HEK293 (cell line): ENCODE measurements around the gene HARS1.
A peak's percentile ranks its signal among the peaks of the same experiment; 100 is the strongest.

Experiments
- CTCF ChIA-PET: fragments of 350-600 bp; formaldehyde crosslinking; extraction: SDS; loops from one replicate; lab custom pipeline; 2021; ENCODE audit warnings: antibody characterized with exemption; lab: Yijun Ruan, JAX
- POLR2A ChIA-PET: fragments of 300-600 bp; formaldehyde crosslinking; extraction: SDS; loops from one replicate; lab custom pipeline; 2020; ENCODE audit warnings: antibody characterized with exemption, inconsistent platforms; lab: Yijun Ruan, JAX
- H3K27ac ChIP-seq: fragments of 200-500 bp; sonication (Bioruptor generic); 2 replicates; pipeline ENCODE4 v1.5.1; 2014; ENCODE audit warnings: low read depth, low read length, control low read depth, inconsistent platforms; ENCODE audit errors: extremely low read depth
- H3K36me3 ChIP-seq, 2 experiments: fragments of 200-500 bp in 1 of 2; sonication (Bioruptor generic) in 1 of 2; 1 replicate in 1 of 2; 2 replicates in 1 of 2; pipeline ENCODE4 v1.5.1; 2014 to 2017; ENCODE audit warnings: inconsistent platforms in 2 of 2, low read length in 2 of 2; ENCODE audit not compliant: control insufficient read depth in 2 of 2, insufficient read depth in 1 of 2
- H3K4me1 ChIP-seq: fragments of 200-500 bp; sonication (Bioruptor generic); 2 replicates; pipeline ENCODE4 v1.5.1; 2014; ENCODE audit warnings: mild to moderate bottlenecking, low read length, inconsistent platforms; ENCODE audit not compliant: control insufficient read depth, insufficient read depth
- H3K4me3 ChIP-seq: 2 replicates; pipeline ENCODE4 v1.5.1; 2011; ENCODE audit warnings: low read depth, mild to moderate bottlenecking, control low read depth, low read length, moderate library complexity
- H3K9me3 ChIP-seq: fragments of 200-500 bp; sonication (Bioruptor generic); 2 replicates; pipeline ENCODE4 v1.5.1; 2014; ENCODE audit warnings: low read depth, low read length, inconsistent platforms; ENCODE audit not compliant: control insufficient read depth, insufficient read depth
- BCL11B ChIP-seq: fragments of 450-650 bp; formaldehyde crosslinking; IDR thresholded peaks from 2 replicates; pipeline ENCODE4 v1.5.1; 2016; ENCODE audit warnings: low read depth, missing biosample characterization, missing genetic modification characterization
- EGR2 ChIP-seq: fragments of 450-650 bp; formaldehyde crosslinking; IDR thresholded peaks from 2 replicates; pipeline ENCODE4 v1.5.1; 2016; ENCODE audit warnings: low read depth, missing biosample characterization, missing genetic modification characterization
- FEZF1 ChIP-seq: fragments of 450-650 bp; formaldehyde crosslinking; IDR thresholded peaks from 2 replicates; pipeline ENCODE4 v1.5.1; 2016; ENCODE audit warnings: missing biosample characterization, missing genetic modification characterization
- HOXA7 ChIP-seq: sonication (generic); formaldehyde crosslinking; IDR thresholded peaks from 2 replicates; pipeline ENCODE4 v1.8.1; 2022; ENCODE audit warnings: missing genetic modification reagents, borderline replicate concordance
- HOXD13 ChIP-seq: sonication (generic); formaldehyde crosslinking; IDR thresholded peaks from 2 replicates; pipeline ENCODE4 v1.8.0; 2022; ENCODE audit warnings: missing genetic modification reagents, borderline replicate concordance
- SCRT1 ChIP-seq: fragments of 450-650 bp; formaldehyde crosslinking; IDR thresholded peaks from 2 replicates; pipeline ENCODE4 v1.5.1; 2016; ENCODE audit warnings: missing biosample characterization, missing genetic modification characterization, borderline replicate concordance
- ZBTB1 ChIP-seq: fragments of 450-650 bp; formaldehyde crosslinking; IDR thresholded peaks from 2 replicates; pipeline ENCODE4 v1.5.1; 2016; ENCODE audit warnings: missing biosample characterization, missing genetic modification characterization
- ZNF366 ChIP-seq: fragments of 450-650 bp; formaldehyde crosslinking; conservative IDR thresholded peaks from 2 replicates; pipeline ENCODE4 v1.5.1; 2016; ENCODE audit warnings: missing biosample characterization, missing genetic modification characterization
- ZNF48 ChIP-seq: fragments of 450-650 bp; formaldehyde crosslinking; IDR thresholded peaks from 2 replicates; pipeline ENCODE4 v1.5.1; 2016; ENCODE audit warnings: missing biosample characterization, missing genetic modification characterization
- ZNF544 ChIP-seq: fragments of 450-650 bp; formaldehyde crosslinking; IDR thresholded peaks from 2 replicates; pipeline ENCODE4 v1.5.0; 2017; ENCODE audit warnings: missing biosample characterization, missing genetic modification characterization
- ZNF571 ChIP-seq: fragments of 450-650 bp; formaldehyde crosslinking; IDR thresholded peaks from 2 replicates; pipeline ENCODE4 v1.5.0; 2017; ENCODE audit warnings: missing biosample characterization, missing genetic modification characterization
- ZNF600 ChIP-seq: fragments of 450-650 bp; formaldehyde crosslinking; IDR thresholded peaks from 2 replicates; pipeline ENCODE4 v1.5.1; 2016; ENCODE audit warnings: missing biosample characterization, missing genetic modification characterization
- ZNF654 ChIP-seq: fragments of 450-650 bp; formaldehyde crosslinking; IDR thresholded peaks from 2 replicates; pipeline ENCODE4 v1.5.1; 2016; ENCODE audit warnings: low read depth, missing biosample characterization, missing genetic modification characterization
- ZNF707 ChIP-seq: fragments of 450-650 bp; formaldehyde crosslinking; IDR thresholded peaks from 2 replicates; pipeline ENCODE4 v1.5.1; 2016; ENCODE audit warnings: missing biosample characterization, missing genetic modification characterization
- ZNF776 ChIP-seq: fragments of 450-650 bp; formaldehyde crosslinking; IDR thresholded peaks from 2 replicates; pipeline ENCODE4 v1.5.0; 2017; ENCODE audit warnings: missing biosample characterization, missing genetic modification characterization, borderline replicate concordance
- ZSCAN30 ChIP-seq: fragments of 450-650 bp; IDR thresholded peaks from 2 replicates; pipeline ENCODE4 v1.5.1; 2018; ENCODE audit warnings: missing biosample characterization, mild to moderate bottlenecking, missing genetic modification characterization, moderate library complexity
- TF ChIP-seq, protein P1 (sequence below): fragments of 450-650 bp; formaldehyde crosslinking; IDR thresholded peaks from 2 replicates; pipeline ENCODE4 v1.5.1; 2016; ENCODE audit warnings: missing biosample characterization, missing genetic modification characterization
- TF ChIP-seq, protein P2 (sequence below): fragments of 450-650 bp; formaldehyde crosslinking; conservative IDR thresholded peaks from 2 replicates; pipeline ENCODE4 v1.5.1; 2016; ENCODE audit warnings: low read depth, missing biosample characterization, missing genetic modification characterization
- TF ChIP-seq, protein P3 (sequence below): fragments of 450-650 bp; formaldehyde crosslinking; conservative IDR thresholded peaks from 2 replicates; pipeline ENCODE4 v1.5.1; 2016; ENCODE audit warnings: low read depth, missing biosample characterization, missing genetic modification characterization

The HARS1 gene

DNA sequence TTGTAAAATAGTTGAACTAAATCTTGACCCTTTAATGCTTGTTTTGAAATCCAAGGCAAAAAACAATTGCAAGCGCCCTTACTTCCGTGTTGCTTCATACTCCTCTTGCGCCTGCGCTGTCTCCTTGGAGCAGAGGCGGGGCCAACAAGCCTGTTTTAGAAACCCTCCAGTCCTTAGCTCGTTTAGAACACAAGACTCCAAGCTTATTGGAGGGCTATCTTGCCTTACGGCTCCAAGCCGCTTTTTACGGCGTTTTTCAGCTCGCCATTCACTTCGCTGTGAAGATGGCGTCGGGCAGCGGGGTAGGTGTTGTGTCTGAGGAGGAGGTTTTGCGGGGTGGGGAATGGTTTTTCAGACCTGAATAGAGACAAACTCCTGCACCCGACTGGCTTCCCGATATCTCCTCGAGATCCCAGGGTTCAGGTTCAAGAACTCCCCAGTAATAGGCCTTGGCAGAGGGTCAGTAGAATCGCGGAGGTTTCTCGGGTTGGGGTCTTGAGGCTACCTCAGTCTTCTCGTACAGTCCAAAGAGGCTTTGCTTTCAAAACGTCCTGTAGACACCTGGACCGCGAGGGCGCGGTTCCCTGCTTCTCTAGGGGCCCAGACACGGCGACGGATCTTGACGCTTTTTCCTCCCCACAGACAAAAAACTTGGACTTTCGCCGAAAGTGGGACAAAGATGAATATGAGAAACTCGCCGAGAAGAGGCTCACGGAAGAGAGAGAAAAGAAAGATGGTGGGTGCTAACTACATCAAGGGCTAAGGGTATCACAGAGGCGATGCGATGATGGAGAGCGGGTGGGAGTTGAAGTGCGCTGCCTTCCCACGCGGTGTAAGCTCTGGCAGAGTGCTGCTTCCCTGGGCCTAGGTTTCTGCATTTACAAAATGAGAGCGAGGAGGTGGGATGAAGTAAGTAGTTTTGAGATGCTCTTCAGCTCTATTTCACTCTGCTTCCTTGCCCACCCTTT lies 9.3 kb upstream of the HARS1 start, which contains the start of gene ZMAT2 (continued):
- TF ChIP-seq, protein P1, sequence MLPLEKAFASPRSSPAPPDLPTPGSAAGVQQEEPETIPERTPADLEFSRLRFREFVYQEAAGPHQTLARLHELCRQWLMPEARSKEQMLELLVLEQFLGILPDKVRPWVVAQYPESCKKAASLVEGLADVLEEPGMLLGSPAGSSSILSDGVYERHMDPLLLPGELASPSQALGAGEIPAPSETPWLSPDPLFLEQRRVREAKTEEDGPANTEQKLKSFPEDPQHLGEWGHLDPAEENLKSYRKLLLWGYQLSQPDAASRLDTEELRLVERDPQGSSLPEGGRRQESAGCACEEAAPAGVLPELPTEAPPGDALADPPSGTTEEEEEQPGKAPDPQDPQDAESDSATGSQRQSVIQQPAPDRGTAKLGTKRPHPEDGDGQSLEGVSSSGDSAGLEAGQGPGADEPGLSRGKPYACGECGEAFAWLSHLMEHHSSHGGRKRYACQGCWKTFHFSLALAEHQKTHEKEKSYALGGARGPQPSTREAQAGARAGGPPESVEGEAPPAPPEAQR (tag by site-specific recombination) = no peak
- TF ChIP-seq, protein P2, sequence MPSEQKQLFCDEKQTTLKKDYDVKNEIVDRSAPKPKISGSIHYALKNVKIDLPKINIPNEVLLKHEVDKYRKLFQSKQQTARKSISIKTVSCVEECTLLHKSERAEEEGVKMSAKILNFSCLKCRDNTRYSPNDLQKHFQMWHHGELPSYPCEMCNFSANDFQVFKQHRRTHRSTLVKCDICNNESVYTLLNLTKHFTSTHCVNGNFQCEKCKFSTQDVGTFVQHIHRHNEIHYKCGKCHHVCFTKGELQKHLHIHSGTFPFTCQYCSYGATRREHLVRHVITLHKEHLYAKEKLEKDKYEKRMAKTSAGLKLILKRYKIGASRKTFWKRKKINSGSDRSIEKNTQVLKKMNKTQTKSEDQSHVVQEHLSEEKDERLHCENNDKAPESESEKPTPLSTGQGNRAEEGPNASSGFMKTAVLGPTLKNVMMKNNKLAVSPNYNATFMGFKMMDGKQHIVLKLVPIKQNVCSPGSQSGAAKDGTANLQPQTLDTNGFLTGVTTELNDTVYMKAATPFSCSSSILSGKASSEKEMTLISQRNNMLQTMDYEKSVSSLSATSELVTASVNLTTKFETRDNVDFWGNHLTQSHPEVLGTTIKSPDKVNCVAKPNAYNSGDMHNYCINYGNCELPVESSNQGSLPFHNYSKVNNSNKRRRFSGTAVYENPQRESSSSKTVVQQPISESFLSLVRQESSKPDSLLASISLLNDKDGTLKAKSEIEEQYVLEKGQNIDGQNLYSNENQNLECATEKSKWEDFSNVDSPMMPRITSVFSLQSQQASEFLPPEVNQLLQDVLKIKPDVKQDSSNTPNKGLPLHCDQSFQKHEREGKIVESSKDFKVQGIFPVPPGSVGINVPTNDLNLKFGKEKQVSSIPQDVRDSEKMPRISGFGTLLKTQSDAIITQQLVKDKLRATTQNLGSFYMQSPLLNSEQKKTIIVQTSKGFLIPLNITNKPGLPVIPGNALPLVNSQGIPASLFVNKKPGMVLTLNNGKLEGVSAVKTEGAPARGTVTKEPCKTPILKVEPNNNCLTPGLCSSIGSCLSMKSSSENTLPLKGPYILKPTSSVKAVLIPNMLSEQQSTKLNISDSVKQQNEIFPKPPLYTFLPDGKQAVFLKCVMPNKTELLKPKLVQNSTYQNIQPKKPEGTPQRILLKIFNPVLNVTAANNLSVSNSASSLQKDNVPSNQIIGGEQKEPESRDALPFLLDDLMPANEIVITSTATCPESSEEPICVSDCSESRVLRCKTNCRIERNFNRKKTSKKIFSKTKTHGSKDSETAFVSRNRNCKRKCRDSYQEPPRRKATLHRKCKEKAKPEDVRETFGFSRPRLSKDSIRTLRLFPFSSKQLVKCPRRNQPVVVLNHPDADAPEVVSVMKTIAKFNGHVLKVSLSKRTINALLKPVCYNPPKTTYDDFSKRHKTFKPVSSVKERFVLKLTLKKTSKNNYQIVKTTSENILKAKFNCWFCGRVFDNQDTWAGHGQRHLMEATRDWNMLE = peak; percentile 64
- no peak for TF ChIP-seq SCRT1 (tag by site-specific recombination)
- peak; percentile 92 for TF ChIP-seq HOXD13
- no peak for TF ChIP-seq ZBTB1 (tag by site-specific recombination)
- no peak for TF ChIP-seq ZNF707 (tag by site-specific recombination)
- no peak for TF ChIP-seq ZNF544 (tag by site-specific recombination)
- no peak for TF ChIP-seq ZNF366 (tag by site-specific recombination)
- TF ChIP-seq BCL11B (tag by site-specific recombination) = no peak
- no peak for TF ChIP-seq ZNF48 (tag by site-specific recombination)
- no peak for TF ChIP-seq ZNF571 (tag by site-specific recombination)
- TF ChIP-seq ZSCAN30 (tag by site-specific recombination) = no peak
- TF ChIP-seq, protein P3, sequence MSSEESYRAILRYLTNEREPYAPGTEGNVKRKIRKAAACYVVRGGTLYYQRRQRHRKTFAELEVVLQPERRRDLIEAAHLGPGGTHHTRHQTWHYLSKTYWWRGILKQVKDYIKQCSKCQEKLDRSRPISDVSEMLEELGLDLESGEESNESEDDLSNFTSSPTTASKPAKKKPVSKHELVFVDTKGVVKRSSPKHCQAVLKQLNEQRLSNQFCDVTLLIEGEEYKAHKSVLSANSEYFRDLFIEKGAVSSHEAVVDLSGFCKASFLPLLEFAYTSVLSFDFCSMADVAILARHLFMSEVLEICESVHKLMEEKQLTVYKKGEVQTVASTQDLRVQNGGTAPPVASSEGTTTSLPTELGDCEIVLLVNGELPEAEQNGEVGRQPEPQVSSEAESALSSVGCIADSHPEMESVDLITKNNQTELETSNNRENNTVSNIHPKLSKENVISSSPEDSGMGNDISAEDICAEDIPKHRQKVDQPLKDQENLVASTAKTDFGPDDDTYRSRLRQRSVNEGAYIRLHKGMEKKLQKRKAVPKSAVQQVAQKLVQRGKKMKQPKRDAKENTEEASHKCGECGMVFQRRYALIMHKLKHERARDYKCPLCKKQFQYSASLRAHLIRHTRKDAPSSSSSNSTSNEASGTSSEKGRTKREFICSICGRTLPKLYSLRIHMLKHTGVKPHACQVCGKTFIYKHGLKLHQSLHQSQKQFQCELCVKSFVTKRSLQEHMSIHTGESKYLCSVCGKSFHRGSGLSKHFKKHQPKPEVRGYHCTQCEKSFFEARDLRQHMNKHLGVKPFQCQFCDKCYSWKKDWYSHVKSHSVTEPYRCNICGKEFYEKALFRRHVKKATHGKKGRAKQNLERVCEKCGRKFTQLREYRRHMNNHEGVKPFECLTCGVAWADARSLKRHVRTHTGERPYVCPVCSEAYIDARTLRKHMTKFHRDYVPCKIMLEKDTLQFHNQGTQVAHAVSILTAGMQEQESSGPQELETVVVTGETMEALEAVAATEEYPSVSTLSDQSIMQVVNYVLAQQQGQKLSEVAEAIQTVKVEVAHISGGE (tag by site-specific recombination) = no peak
- no peak for TF ChIP-seq ZNF776
- TF ChIP-seq FEZF1 = no peak
- TF ChIP-seq, all 188 proteins: peak for 20

DNA sequence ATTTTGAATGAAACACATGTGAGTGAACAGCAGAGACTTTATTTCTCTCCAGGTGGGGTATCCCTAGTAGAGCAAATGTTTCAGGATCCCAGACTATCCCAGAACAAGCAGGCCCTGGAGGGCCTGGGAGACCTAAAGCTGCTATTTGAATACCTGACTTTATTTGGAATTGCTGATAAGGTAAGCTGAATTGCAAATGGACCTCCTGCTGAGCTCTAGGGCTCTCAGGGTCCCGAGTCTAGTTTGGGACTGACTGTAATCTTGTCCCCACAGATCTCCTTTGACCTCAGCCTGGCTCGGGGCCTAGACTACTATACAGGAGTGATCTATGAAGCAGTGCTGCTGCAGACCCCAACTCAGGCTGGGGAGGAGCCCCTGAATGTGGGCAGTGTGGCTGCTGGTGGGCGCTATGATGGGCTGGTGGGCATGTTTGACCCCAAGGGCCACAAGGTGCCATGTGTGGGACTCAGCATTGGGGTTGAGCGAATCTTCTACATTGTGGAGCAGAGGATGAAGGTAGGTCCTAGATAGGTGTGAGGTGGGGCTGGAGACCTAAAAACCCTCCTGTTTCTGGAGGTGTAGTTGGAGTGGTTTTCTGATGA lies 5.8 kb upstream of the HARS1 start:
- TF ChIP-seq ZNF654 (tag by site-specific recombination) (no peak), HOXA7 (CRISPR knock-in tag) (no peak), EGR2 (tag by site-specific recombination) (no peak), ZNF600 (tag by site-specific recombination) (no peak)
- ChIA-PET POLR2A (interaction anchor here (0.6 to 1.6 kb wide), 2 partner anchors 14 to 28 kb away, joined by 3 to 4 read pairs; no protein-coding TSS in a partner anchor), CTCF (interaction anchor here (0.8 kb wide), 1 partner anchor 320 kb away, joined by 3 read pairs; no protein-coding TSS in a partner anchor)
- Histone ChIP-seq H3K36me3 (peaks cover 35 to 84% of the 10 kb centered on the region in 2 experiments), H3K27ac (no peak overlapping the region), H3K4me3 (no peak overlapping the region), H3K9me3 (no peaks in the 10 kb centered on the region), H3K4me1 (0 out of 2 replicates have a peak, but pooled peaks cover 5% of the 10 kb centered on the region)
